Chondrocyte (in vitro differentiated cells): ENCODE data around the gene ZNF407. TPM values are rescaled to one million over a fixed set of nuclear protein-coding genes. Genes with fewer than 3 reads are reported as not detected.

ENCODE experiments used
- DNase-seq: peaks from one replicate; pipeline ENCODE4 v3.0.0; 2021; ENCODE audit warnings: mixed read lengths, low spot score
- H3K27ac Mint-ChIP-seq: one replicate; pipeline ENCODE4 v1.8.0; 2021; ENCODE audit warnings: mild to moderate bottlenecking, moderate library complexity, mixed read lengths; ENCODE audit not compliant: unreplicated experiment
- H3K27me3 Mint-ChIP-seq: 2 replicates; pipeline ENCODE4 v1.8.0; 2021; ENCODE audit warnings: low read depth, mixed read lengths
- H3K36me3 Mint-ChIP-seq: 2 replicates; pipeline ENCODE4 v1.8.0; 2021; ENCODE audit warnings: low read depth, mixed read lengths
- H3K4me1 Mint-ChIP-seq: 2 replicates; pipeline ENCODE4 v1.8.0; 2021; ENCODE audit warnings: low read depth, mild to moderate bottlenecking, mixed read lengths
- H3K4me3 Mint-ChIP-seq: one replicate; pipeline ENCODE4 v1.8.0; 2021; ENCODE audit warnings: mild to moderate bottlenecking, moderate library complexity, mixed read lengths; ENCODE audit not compliant: unreplicated experiment
- H3K9me3 Mint-ChIP-seq: 2 replicates; pipeline ENCODE4 v1.8.0; 2021; ENCODE audit warnings: low read depth, mixed read lengths
- CTCF ChIP-seq: fragments of 200-600 bp; sonication (generic); IDR thresholded peaks from 2 replicates; pipeline ENCODE4 v1.5.0; 2021; ENCODE audit warnings: antibody characterized with exemption, mild to moderate bottlenecking, moderate library complexity
- total RNA-seq: library from RNA; stranded (reverse); gene quantifications from 3 replicates; pipeline ENCODE4 v1.2.1, GENCODE V29; 2021

Gene ZNF407
- total RNA-seq, 1 donor from 2014 or later, result 10.4 TPM

- Mint-ChIP-seq H3K27me3 (no peaks in the 10 kb centered on the region), H3K27ac (no peak overlapping the region), H3K36me3 (no peaks in the 10 kb centered on the region), H3K4me3 (no peak overlapping the region), H3K4me1 (no peaks in the 10 kb centered on the region), H3K9me3 (peaks cover 7% of the 10 kb centered on the region)
- no peak for DNase-seq
- TF ChIP-seq CTCF, result no peak
Measured at GRCh38 chr18:75044296-75044695, 446.6 kb downstream of the ZNF407 start.

GRCh38 chr18:75044791-75045190 is 447.1 kb downstream of the ZNF407 start:
- Mint-ChIP-seq H3K4me1 (no peaks in the 10 kb centered on the region), H3K27me3 (no peaks in the 10 kb centered on the region), H3K9me3 (peaks cover 7% of the 10 kb centered on the region), H3K27ac (no peak overlapping the region), H3K4me3 (no peak overlapping the region), H3K36me3 (no peaks in the 10 kb centered on the region)
- DNase-seq, result no peak
- TF ChIP-seq CTCF, result no peak

GRCh38 chr18:75045272-75045671 is 447.6 kb downstream of the ZNF407 start:
- TF ChIP-seq CTCF, result no peak
- DNase-seq, result no peak
- no peak overlapping the region for H3K27ac Mint-ChIP-seq
- no peaks in the 10 kb centered on the region for H3K4me1 Mint-ChIP-seq
- H3K4me3 Mint-ChIP-seq, result no peak overlapping the region
- H3K36me3 Mint-ChIP-seq, result no peaks in the 10 kb centered on the region
- peaks cover 7% of the 10 kb centered on the region for H3K9me3 Mint-ChIP-seq
- H3K27me3 Mint-ChIP-seq, result no peaks in the 10 kb centered on the region

- no peak for DNase-seq
- H3K36me3 Mint-ChIP-seq, result no peaks in the 10 kb centered on the region
- no peak overlapping the region for H3K27ac Mint-ChIP-seq
- no peak for TF ChIP-seq CTCF
- H3K4me1 Mint-ChIP-seq, result no peaks in the 10 kb centered on the region
- peaks cover 7% of the 10 kb centered on the region for H3K9me3 Mint-ChIP-seq
- no peaks in the 10 kb centered on the region for H3K27me3 Mint-ChIP-seq
- no peak overlapping the region for H3K4me3 Mint-ChIP-seq
Measured at GRCh38 chr18:75047240-75047961, 449.7 kb downstream of the ZNF407 start.

GRCh38 chr18:75048776-75049454 is 451.2 kb downstream of the ZNF407 start:
- no peak overlapping the region for H3K4me3 Mint-ChIP-seq
- H3K36me3 Mint-ChIP-seq, result no peaks in the 10 kb centered on the region
- H3K27me3 Mint-ChIP-seq, result no peaks in the 10 kb centered on the region
- TF ChIP-seq CTCF, result no peak
- H3K4me1 Mint-ChIP-seq, result no peaks in the 10 kb centered on the region
- H3K9me3 Mint-ChIP-seq, result no peaks in the 10 kb centered on the region
- no peak for DNase-seq
- no peak overlapping the region for H3K27ac Mint-ChIP-seq
